HCT116 (cell line): ENCODE results near the gene PDE1C.
"Not testable (repeated sequence)": the region's sequence is repeated elsewhere in the genome, so short reads cannot be mapped to it uniquely, and the experiment has no call there.

ENCODE experiments used
- CEBPB ChIP-seq: IDR thresholded peaks from 2 replicates; pipeline ENCODE4 v1.6.1; 2012; ENCODE audit warnings: low read depth
- CTCF ChIP-seq, 3 experiments: fragments of 200-600 bp in 1 of 3; sonication (generic) in 1 of 3; IDR thresholded peaks in 2 of 3; conservative IDR thresholded peaks in 1 of 3; 2 replicates each; pipeline ENCODE4 v1.5.1; 2012 to 2017; ENCODE audit warnings: low read depth in 2 of 3, low read length in 2 of 3, antibody characterized with exemption in 1 of 3, borderline replicate concordance in 1 of 3, control low read depth in 1 of 3, mild to moderate bottlenecking in 1 of 3, mixed read lengths in 1 of 3, mixed run types in 1 of 3, moderate library complexity in 1 of 3; ENCODE audit not compliant: insufficient read depth in 1 of 3
- EZH2 ChIP-seq: fragments of 200-600 bp; sonication (generic); IDR thresholded peaks from 2 replicates; pipeline ENCODE4 v1.6.1; 2017; ENCODE audit warnings: antibody characterized with exemption, mixed run types
- MAX ChIP-seq: IDR thresholded peaks from 2 replicates; pipeline ENCODE4 v1.6.1; 2012
- POLR2A ChIP-seq: IDR thresholded peaks from 2 replicates; pipeline ENCODE4 v1.7.0; 2011; ENCODE audit warnings: borderline replicate concordance; ENCODE audit not compliant: insufficient read depth, insufficient read length; ENCODE audit errors: extremely low read depth
- RAD21 ChIP-seq: IDR thresholded peaks from 2 replicates; pipeline ENCODE4 v1.6.1; 2012; ENCODE audit warnings: low read depth, mild to moderate bottlenecking
- SIN3A ChIP-seq: IDR thresholded peaks from 2 replicates; pipeline ENCODE4 v1.6.1; 2012; ENCODE audit warnings: low read depth
- ZBTB33 ChIP-seq: IDR thresholded peaks from 2 replicates; pipeline ENCODE4 v1.6.1; 2011; ENCODE audit warnings: mild to moderate bottlenecking, low read length, moderate library complexity; ENCODE audit not compliant: insufficient replicate concordance; ENCODE audit errors: extremely low read depth
- ZNF274 ChIP-seq: fragments of 200-500 bp; sonication (Bioruptor generic); IDR thresholded peaks from 2 replicates; pipeline ENCODE4 v1.6.1; 2014; ENCODE audit warnings: mild to moderate bottlenecking, low read depth, low read length, inconsistent platforms

GRCh38 chr7:31833625-31834024 lies 236.6 kb downstream of the PDE1C start:
- not testable (repeated sequence) for TF ChIP-seq POLR2A; MAX; EZH2; SIN3A; CTCF (IDR thresholded peaks at IDR 0.05 in 2 of 3, conservative IDR thresholded peaks at IDR 0.05 in 1 of 3; ENCODE audit: borderline replicate concordance in 1 of 3, insufficient read depth in 1 of 3, low read depth in 2 of 3, low read length in 2 of 3); RAD21; ZNF274; CEBPB; ZBTB33
